ENCODE measurements around the gene FUT6.
"Not testable (repeated sequence)": the region's sequence is repeated elsewhere in the genome, so short reads cannot be mapped to it uniquely, and the experiment has no call there.

DNA sequence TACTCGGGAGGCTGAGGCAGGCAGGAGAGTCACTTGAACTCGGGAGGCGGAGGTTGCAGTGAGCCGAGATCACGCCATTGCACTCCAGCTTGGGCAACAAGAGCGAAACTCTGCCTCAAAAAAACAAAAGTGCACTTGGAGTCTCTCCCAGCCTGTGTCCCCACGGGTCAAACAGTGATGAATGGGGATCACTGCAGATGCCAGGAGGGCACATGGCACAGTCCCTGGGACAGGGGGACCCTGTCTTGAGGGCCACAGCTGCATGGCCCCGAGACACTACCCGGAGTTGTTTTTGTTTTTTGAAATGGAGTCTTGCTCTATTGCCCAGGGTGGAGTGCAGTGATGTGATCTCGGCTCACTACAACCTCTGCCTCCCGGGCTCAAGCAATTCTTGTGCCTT is 58.6 kb downstream of the FUT6 start:
- TF ChIP-seq, protein P1, sequence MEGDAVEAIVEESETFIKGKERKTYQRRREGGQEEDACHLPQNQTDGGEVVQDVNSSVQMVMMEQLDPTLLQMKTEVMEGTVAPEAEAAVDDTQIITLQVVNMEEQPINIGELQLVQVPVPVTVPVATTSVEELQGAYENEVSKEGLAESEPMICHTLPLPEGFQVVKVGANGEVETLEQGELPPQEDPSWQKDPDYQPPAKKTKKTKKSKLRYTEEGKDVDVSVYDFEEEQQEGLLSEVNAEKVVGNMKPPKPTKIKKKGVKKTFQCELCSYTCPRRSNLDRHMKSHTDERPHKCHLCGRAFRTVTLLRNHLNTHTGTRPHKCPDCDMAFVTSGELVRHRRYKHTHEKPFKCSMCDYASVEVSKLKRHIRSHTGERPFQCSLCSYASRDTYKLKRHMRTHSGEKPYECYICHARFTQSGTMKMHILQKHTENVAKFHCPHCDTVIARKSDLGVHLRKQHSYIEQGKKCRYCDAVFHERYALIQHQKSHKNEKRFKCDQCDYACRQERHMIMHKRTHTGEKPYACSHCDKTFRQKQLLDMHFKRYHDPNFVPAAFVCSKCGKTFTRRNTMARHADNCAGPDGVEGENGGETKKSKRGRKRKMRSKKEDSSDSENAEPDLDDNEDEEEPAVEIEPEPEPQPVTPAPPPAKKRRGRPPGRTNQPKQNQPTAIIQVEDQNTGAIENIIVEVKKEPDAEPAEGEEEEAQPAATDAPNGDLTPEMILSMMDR (IDR thresholded peaks at IDR 0.05), result not testable (repeated sequence)
- TF ChIP-seq POLR2AphosphoS5, TCF7L2 (IDR thresholded peaks at IDR 0.05; ENCODE audit: low read depth, low read length): not testable (repeated sequence)
- TF ChIP-seq, protein P2, sequence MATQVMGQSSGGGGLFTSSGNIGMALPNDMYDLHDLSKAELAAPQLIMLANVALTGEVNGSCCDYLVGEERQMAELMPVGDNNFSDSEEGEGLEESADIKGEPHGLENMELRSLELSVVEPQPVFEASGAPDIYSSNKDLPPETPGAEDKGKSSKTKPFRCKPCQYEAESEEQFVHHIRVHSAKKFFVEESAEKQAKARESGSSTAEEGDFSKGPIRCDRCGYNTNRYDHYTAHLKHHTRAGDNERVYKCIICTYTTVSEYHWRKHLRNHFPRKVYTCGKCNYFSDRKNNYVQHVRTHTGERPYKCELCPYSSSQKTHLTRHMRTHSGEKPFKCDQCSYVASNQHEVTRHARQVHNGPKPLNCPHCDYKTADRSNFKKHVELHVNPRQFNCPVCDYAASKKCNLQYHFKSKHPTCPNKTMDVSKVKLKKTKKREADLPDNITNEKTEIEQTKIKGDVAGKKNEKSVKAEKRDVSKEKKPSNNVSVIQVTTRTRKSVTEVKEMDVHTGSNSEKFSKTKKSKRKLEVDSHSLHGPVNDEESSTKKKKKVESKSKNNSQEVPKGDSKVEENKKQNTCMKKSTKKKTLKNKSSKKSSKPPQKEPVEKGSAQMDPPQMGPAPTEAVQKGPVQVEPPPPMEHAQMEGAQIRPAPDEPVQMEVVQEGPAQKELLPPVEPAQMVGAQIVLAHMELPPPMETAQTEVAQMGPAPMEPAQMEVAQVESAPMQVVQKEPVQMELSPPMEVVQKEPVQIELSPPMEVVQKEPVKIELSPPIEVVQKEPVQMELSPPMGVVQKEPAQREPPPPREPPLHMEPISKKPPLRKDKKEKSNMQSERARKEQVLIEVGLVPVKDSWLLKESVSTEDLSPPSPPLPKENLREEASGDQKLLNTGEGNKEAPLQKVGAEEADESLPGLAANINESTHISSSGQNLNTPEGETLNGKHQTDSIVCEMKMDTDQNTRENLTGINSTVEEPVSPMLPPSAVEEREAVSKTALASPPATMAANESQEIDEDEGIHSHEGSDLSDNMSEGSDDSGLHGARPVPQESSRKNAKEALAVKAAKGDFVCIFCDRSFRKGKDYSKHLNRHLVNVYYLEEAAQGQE (IDR thresholded peaks at IDR 0.05; ENCODE audit: insufficient read depth in 1 of 2, low read depth in 2 of 2, low read length in 1 of 2), result not testable (repeated sequence)
